ENCODE measurements around the gene VPREB3. TPM values are rescaled to one million over a fixed set of nuclear protein-coding genes. Genes with fewer than 3 reads are reported as not detected.

Gene VPREB3
- total RNA-seq, 1 donor from 2014 or later = not detected

GRCh38 chr22:23753385-23753784 lies 840 bp downstream of the VPREB3 start:
- no peak for DNase-seq (ENCODE audit: low spot score)
- Mint-ChIP-seq H3K27me3 (ENCODE audit: insufficient read depth) (peaks cover 8% of the 10 kb centered on the region), H3K4me1 (ENCODE audit: low read depth) (peaks cover 12% of the 10 kb centered on the region), H3K4me3 (peak overlapping the region; percentile 22), H3K36me3 (ENCODE audit: low read depth) (peaks cover 2% of the 10 kb centered on the region), H3K9me3 (no peaks in the 10 kb centered on the region), H3K27ac (no peak overlapping the region)
- intact Hi-C loops (cut with micrococcal nuclease) = loop anchor here (5.0 kb wide), 1 partner anchor 34 kb away; the partner anchor contains the start of gene SMARCB1

GRCh38 chr22:23752750-23753149 lies 1.5 kb downstream of the VPREB3 start:
- H3K27me3 Mint-ChIP-seq (ENCODE audit: insufficient read depth) = peaks cover 8% of the 10 kb centered on the region
- H3K36me3 Mint-ChIP-seq (ENCODE audit: low read depth) = peaks cover 2% of the 10 kb centered on the region
- no peaks in the 10 kb centered on the region for H3K9me3 Mint-ChIP-seq
- H3K27ac Mint-ChIP-seq = no peak overlapping the region
- intact Hi-C loops (cut with micrococcal nuclease) = loop anchor here (5.0 kb wide), 1 partner anchor 35 kb away; the partner anchor contains the start of gene SMARCB1
- H3K4me3 Mint-ChIP-seq = peak overlapping the region; percentile 58
- DNase-seq (ENCODE audit: low spot score) = no peak
- peaks cover 12% of the 10 kb centered on the region for H3K4me1 Mint-ChIP-seq (ENCODE audit: low read depth)

- Mint-ChIP-seq H3K4me3 (peak overlapping the region; percentile 76), H3K27ac (peak overlapping the region; percentile 55), H3K9me3 (no peaks in the 10 kb centered on the region), H3K4me1 (ENCODE audit: low read depth) (peaks cover 12% of the 10 kb centered on the region), H3K36me3 (ENCODE audit: low read depth) (peaks cover 2% of the 10 kb centered on the region), H3K27me3 (ENCODE audit: insufficient read depth) (peaks cover 8% of the 10 kb centered on the region)
- DNase-seq (ENCODE audit: low spot score) = no peak
- intact Hi-C loops (cut with micrococcal nuclease) = loop anchor here (5.0 kb wide), 1 partner anchor 35 kb away; the partner anchor contains the start of gene SMARCB1
These were observed 2.0 kb downstream of the VPREB3 start for GRCh38 chr22:23752090-23752691.

DNA sequence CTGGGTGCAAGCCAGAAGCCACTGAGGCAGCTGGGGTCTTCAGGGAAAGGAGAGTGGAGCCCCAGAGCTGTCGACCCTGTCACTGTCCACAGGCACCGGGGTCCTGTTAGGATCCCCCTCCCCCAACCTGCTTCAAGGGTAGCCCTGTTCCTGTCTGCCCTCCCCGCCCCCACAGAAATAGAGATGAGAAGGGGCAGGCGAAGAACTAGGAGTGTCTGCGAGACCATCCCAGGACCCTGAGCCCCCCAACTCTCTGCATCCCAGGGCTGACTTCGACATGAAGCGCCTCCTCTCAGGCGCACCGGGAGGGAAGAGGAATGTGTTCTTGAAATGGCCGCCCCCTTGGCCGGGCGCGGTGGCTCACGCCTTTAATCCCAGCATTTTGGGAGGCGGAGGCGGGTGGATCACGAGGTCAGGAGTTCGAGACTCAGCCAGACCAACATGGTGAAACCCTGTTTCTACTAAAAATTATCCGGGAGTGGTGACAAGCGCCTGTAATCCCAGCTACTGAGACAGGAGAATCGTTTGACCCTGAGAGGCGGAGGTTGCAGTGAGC lies 2.7 kb downstream of the VPREB3 start:
- Mint-ChIP-seq H3K9me3 (no peaks in the 10 kb centered on the region), H3K36me3 (ENCODE audit: low read depth) (peaks cover 2% of the 10 kb centered on the region), H3K27me3 (ENCODE audit: insufficient read depth) (peaks cover 7% of the 10 kb centered on the region), H3K4me3 (peak overlapping the region; percentile 64), H3K4me1 (ENCODE audit: low read depth) (peaks cover 12% of the 10 kb centered on the region), H3K27ac (no peak overlapping the region)
- DNase-seq (ENCODE audit: low spot score) = no peak
- intact Hi-C loops (cut with micrococcal nuclease) = loop anchor here (5.0 kb wide), 1 partner anchor 36 kb away; the partner anchor contains the start of gene SMARCB1

GRCh38 chr22:23750714-23751440 lies 3.3 kb downstream of the VPREB3 start, which contains the start of gene ZNF70:
TSS of gene ZNF70 (minus strand) at chr22:23751112. CDS start at chr22:23745140, 5,972 bp downstream.
- DNase-seq (ENCODE audit: low spot score) = peak; percentile 77
- Mint-ChIP-seq H3K4me1 (ENCODE audit: low read depth) (peaks cover 12% of the 10 kb centered on the region), H3K4me3 (peak within 1 kb of the TSS; percentile 85), H3K27ac (peak within 1 kb of the TSS; percentile 61), H3K27me3 (ENCODE audit: insufficient read depth) (peaks cover 7% of the 10 kb centered on the region), H3K9me3 (no peaks in the 10 kb centered on the region), H3K36me3 (ENCODE audit: low read depth) (peaks cover 3% of the 10 kb centered on the region)
- intact Hi-C loops (cut with micrococcal nuclease) = loop anchor here (5.0 kb wide), 1 partner anchor 36 kb away; the partner anchor contains the start of gene SMARCB1

- Mint-ChIP-seq H3K4me3 (peak overlapping the region; percentile 85), H3K36me3 (ENCODE audit: low read depth) (peaks cover 5% of the 10 kb centered on the region), H3K4me1 (ENCODE audit: low read depth) (peaks cover 12% of the 10 kb centered on the region), H3K9me3 (no peaks in the 10 kb centered on the region), H3K27me3 (ENCODE audit: insufficient read depth) (peaks cover 7% of the 10 kb centered on the region), H3K27ac (peak overlapping the region; percentile 61)
- no peak for DNase-seq (ENCODE audit: low spot score)
- intact Hi-C loops (cut with micrococcal nuclease) = loop anchor here (5.0 kb wide), 1 partner anchor 37 kb away; the partner anchor contains the start of gene SMARCB1
These were observed 3.9 kb downstream of the VPREB3 start for GRCh38 chr22:23750367-23750713.

GRCh38 chr22:23749841-23750301 lies 4.4 kb downstream of the VPREB3 start:
- intact Hi-C loops (cut with micrococcal nuclease) = loop anchor here (5.0 kb wide), 1 partner anchor 37 kb away; the partner anchor contains the start of gene SMARCB1
- H3K4me3 Mint-ChIP-seq = peak overlapping the region; percentile 85
- H3K4me1 Mint-ChIP-seq (ENCODE audit: low read depth) = peaks cover 12% of the 10 kb centered on the region
- peaks cover 7% of the 10 kb centered on the region for H3K27me3 Mint-ChIP-seq (ENCODE audit: insufficient read depth)
- H3K36me3 Mint-ChIP-seq (ENCODE audit: low read depth) = peaks cover 9% of the 10 kb centered on the region
- no peak overlapping the region for H3K27ac Mint-ChIP-seq
- DNase-seq (ENCODE audit: low spot score) = no peak
- peaks cover 3% of the 10 kb centered on the region for H3K9me3 Mint-ChIP-seq

DNA sequence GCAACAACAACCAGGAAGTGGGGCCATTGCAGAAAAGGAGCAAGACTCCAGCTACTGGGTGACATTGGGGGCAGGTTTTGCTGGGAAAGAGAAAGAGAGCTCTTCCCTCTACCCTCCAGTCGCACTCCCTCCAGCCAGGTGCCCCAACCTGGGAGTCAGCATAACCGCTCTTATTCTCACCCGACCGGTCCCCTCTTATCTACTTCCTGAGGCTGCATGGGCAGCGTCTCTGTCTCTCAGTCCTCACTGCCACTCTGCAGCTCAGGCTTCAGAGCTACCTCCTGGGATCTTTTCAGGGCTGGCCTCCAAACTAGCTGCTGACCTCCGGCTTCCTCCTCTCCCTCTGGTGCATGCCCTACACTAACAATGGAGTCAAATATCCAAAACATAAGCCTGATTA lies 8.4 kb downstream of the VPREB3 start:
- intact Hi-C loops (cut with micrococcal nuclease) = no loop called here

GRCh38 chr22:23744485-23744884 lies 9.7 kb downstream of the VPREB3 start:
- Mint-ChIP-seq H3K27ac (no peak overlapping the region), H3K9me3 (peaks cover 14% of the 10 kb centered on the region), H3K4me3 (no peak overlapping the region), H3K4me1 (ENCODE audit: low read depth) (peaks cover under 1% of the 10 kb centered on the region), H3K36me3 (ENCODE audit: low read depth) (peaks cover 22% of the 10 kb centered on the region), H3K27me3 (ENCODE audit: insufficient read depth) (peaks cover 3% of the 10 kb centered on the region)
- no peak for DNase-seq (ENCODE audit: low spot score)
- intact Hi-C loops (cut with micrococcal nuclease) = no loop called here

More for the DNA sequence above, 8.4 kb downstream of the VPREB3 start:
- H3K27me3 Mint-ChIP-seq (ENCODE audit: insufficient read depth) = peaks cover 6% of the 10 kb centered on the region
- peaks cover 14% of the 10 kb centered on the region for H3K9me3 Mint-ChIP-seq
- no peak overlapping the region for H3K4me3 Mint-ChIP-seq
- H3K27ac Mint-ChIP-seq = no peak overlapping the region
- H3K4me1 Mint-ChIP-seq (ENCODE audit: low read depth) = peaks cover 12% of the 10 kb centered on the region
- no peak for DNase-seq (ENCODE audit: low spot score)
- H3K36me3 Mint-ChIP-seq (ENCODE audit: low read depth) = peaks cover 23% of the 10 kb centered on the region

- DNase-seq (ENCODE audit: low spot score) = no peak
- intact Hi-C loops (cut with micrococcal nuclease) = no loop called here
- no peak overlapping the region for H3K27ac Mint-ChIP-seq
- H3K9me3 Mint-ChIP-seq = peaks cover 14% of the 10 kb centered on the region
- H3K4me1 Mint-ChIP-seq (ENCODE audit: low read depth) = no peaks in the 10 kb centered on the region
- H3K36me3 Mint-ChIP-seq (ENCODE audit: low read depth) = peaks cover 22% of the 10 kb centered on the region
- no peak overlapping the region for H3K4me3 Mint-ChIP-seq
- H3K27me3 Mint-ChIP-seq (ENCODE audit: insufficient read depth) = peaks cover 3% of the 10 kb centered on the region
These were observed 10.2 kb downstream of the VPREB3 start for GRCh38 chr22:23744001-23744400.

GRCh38 chr22:23743303-23743705 lies 10.9 kb downstream of the VPREB3 start:
- peaks cover 6% of the 10 kb centered on the region for H3K27me3 Mint-ChIP-seq (ENCODE audit: insufficient read depth)
- H3K4me3 Mint-ChIP-seq = no peak overlapping the region
- intact Hi-C loops (cut with micrococcal nuclease) = no loop called here

GRCh38 chr22:23742505-23743264 lies 11.5 kb downstream of the VPREB3 start:
- Mint-ChIP-seq H3K36me3 (ENCODE audit: low read depth) (peaks cover 22% of the 10 kb centered on the region), H3K4me1 (ENCODE audit: low read depth) (no peaks in the 10 kb centered on the region), H3K27ac (no peak overlapping the region), H3K9me3 (peaks cover 14% of the 10 kb centered on the region), H3K27me3 (ENCODE audit: insufficient read depth) (peaks cover 6% of the 10 kb centered on the region), H3K4me3 (no peak overlapping the region)
- DNase-seq (ENCODE audit: low spot score) = no peak
- intact Hi-C loops (cut with micrococcal nuclease) = no loop called here

More at GRCh38 chr22:23743303-23743705, 10.9 kb downstream of the VPREB3 start:
- Mint-ChIP-seq H3K27ac (no peak overlapping the region), H3K9me3 (peaks cover 14% of the 10 kb centered on the region), H3K36me3 (ENCODE audit: low read depth) (peaks cover 22% of the 10 kb centered on the region), H3K4me1 (ENCODE audit: low read depth) (no peaks in the 10 kb centered on the region)
- no peak for DNase-seq (ENCODE audit: low spot score)
